SU-DHL-6 (cell line): ENCODE data around the gene ENTR1.

Source experiments
- EZH2phosphoT487 ChIP-seq: fragments of 200-600 bp; sonication (generic), shearing (Covaris generic); conservative IDR thresholded peaks from 2 replicates; pipeline ENCODE4 v1.6.1; 2018; ENCODE audit warnings: mild to moderate bottlenecking, antibody characterized with exemption, low read length, moderate library complexity, mixed read lengths
- TF ChIP-seq, protein P1 (sequence below): fragments of 200-600 bp; sonication (generic); IDR thresholded peaks from one replicate; pipeline ENCODE4 v1.5.1; 2017; ENCODE audit warnings: antibody characterized with exemption, mild to moderate bottlenecking, low read length, moderate library complexity; ENCODE audit not compliant: insufficient read depth, poor library complexity, severe bottlenecking

- TF ChIP-seq, protein P1, sequence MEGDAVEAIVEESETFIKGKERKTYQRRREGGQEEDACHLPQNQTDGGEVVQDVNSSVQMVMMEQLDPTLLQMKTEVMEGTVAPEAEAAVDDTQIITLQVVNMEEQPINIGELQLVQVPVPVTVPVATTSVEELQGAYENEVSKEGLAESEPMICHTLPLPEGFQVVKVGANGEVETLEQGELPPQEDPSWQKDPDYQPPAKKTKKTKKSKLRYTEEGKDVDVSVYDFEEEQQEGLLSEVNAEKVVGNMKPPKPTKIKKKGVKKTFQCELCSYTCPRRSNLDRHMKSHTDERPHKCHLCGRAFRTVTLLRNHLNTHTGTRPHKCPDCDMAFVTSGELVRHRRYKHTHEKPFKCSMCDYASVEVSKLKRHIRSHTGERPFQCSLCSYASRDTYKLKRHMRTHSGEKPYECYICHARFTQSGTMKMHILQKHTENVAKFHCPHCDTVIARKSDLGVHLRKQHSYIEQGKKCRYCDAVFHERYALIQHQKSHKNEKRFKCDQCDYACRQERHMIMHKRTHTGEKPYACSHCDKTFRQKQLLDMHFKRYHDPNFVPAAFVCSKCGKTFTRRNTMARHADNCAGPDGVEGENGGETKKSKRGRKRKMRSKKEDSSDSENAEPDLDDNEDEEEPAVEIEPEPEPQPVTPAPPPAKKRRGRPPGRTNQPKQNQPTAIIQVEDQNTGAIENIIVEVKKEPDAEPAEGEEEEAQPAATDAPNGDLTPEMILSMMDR = no peak
- no peak for TF ChIP-seq EZH2phosphoT487
These were observed 32.9 kb downstream of the ENTR1 start for GRCh38 chr9:136377341-136378169.
